Measurements from ENCODE around the gene GPR146.

- TF ChIP-seq EZH2 (IDR thresholded peaks at IDR 0.05; ENCODE audit: borderline replicate concordance, low read length) = no peak
- TF ChIP-seq, protein P1, sequence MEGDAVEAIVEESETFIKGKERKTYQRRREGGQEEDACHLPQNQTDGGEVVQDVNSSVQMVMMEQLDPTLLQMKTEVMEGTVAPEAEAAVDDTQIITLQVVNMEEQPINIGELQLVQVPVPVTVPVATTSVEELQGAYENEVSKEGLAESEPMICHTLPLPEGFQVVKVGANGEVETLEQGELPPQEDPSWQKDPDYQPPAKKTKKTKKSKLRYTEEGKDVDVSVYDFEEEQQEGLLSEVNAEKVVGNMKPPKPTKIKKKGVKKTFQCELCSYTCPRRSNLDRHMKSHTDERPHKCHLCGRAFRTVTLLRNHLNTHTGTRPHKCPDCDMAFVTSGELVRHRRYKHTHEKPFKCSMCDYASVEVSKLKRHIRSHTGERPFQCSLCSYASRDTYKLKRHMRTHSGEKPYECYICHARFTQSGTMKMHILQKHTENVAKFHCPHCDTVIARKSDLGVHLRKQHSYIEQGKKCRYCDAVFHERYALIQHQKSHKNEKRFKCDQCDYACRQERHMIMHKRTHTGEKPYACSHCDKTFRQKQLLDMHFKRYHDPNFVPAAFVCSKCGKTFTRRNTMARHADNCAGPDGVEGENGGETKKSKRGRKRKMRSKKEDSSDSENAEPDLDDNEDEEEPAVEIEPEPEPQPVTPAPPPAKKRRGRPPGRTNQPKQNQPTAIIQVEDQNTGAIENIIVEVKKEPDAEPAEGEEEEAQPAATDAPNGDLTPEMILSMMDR (IDR thresholded peaks at IDR 0.05; ENCODE audit: low read length) = no peak
Measured at GRCh38 chr7:1098243-1099153, 54.2 kb downstream of the GPR146 start.
